Neural crest cell (in vitro differentiated cells): ENCODE data around the gene CACNG4. TPM values are rescaled to one million over a fixed set of nuclear protein-coding genes. Genes with fewer than 3 reads are reported as not detected.

Source experiments
- DNase-seq: peaks from one replicate; pipeline ENCODE4 v3.0.0; 2021; ENCODE audit warnings: low read depth, mixed read lengths, low spot score
- H3K27ac Mint-ChIP-seq: one replicate; pipeline ENCODE4 v1.8.0; 2021; ENCODE audit warnings: mild to moderate bottlenecking, mixed read lengths; ENCODE audit not compliant: unreplicated experiment
- H3K27me3 Mint-ChIP-seq: 2 replicates; pipeline ENCODE4 v1.8.0; 2021; ENCODE audit warnings: low read depth, mild to moderate bottlenecking, mixed read lengths
- H3K36me3 Mint-ChIP-seq: 2 replicates; pipeline ENCODE4 v1.8.0; 2021; ENCODE audit warnings: low read depth, mild to moderate bottlenecking, mixed read lengths
- H3K4me1 Mint-ChIP-seq: 2 replicates; pipeline ENCODE4 v1.8.0; 2021; ENCODE audit warnings: mixed read lengths
- H3K4me3 Mint-ChIP-seq: one replicate; pipeline ENCODE4 v1.8.0; 2021; ENCODE audit warnings: mild to moderate bottlenecking, mixed read lengths
- H3K9me3 Mint-ChIP-seq: 2 replicates; pipeline ENCODE4 v1.8.0; 2021; ENCODE audit warnings: mixed read lengths
- total RNA-seq: library from RNA; stranded (reverse); gene quantifications from 2 replicates; pipeline ENCODE4 v1.2.1, GENCODE V29; 2021
- TF ChIP-seq, protein P1 (sequence below): fragments of 200-600 bp; sonication (generic); conservative IDR thresholded peaks from 2 replicates; pipeline ENCODE4 v1.5.0; 2021; ENCODE audit warnings: antibody characterized with exemption, mild to moderate bottlenecking

The CACNG4 gene
- total RNA-seq, 1 donor from 2014 or later = 38.4 TPM

DNA sequence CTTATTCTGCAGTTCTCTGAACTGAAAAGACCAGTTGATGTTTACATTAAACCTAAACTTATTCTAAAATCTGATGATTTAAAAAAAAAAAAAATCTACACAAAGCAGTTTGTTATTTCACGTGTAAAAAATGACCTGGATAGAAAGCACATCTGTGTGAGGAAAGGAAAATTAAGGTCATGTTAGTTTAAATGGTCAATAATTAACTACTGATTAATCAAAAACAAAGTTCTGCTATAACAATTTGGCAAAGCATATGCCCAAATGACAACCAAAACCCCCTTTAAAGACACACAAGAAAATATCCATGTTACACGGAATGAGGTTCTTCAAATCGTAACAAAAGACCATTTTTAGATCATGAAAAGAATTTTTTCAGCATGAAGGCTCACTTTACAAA lies 110.3 kb downstream of the CACNG4 start:
- TF ChIP-seq, protein P1, sequence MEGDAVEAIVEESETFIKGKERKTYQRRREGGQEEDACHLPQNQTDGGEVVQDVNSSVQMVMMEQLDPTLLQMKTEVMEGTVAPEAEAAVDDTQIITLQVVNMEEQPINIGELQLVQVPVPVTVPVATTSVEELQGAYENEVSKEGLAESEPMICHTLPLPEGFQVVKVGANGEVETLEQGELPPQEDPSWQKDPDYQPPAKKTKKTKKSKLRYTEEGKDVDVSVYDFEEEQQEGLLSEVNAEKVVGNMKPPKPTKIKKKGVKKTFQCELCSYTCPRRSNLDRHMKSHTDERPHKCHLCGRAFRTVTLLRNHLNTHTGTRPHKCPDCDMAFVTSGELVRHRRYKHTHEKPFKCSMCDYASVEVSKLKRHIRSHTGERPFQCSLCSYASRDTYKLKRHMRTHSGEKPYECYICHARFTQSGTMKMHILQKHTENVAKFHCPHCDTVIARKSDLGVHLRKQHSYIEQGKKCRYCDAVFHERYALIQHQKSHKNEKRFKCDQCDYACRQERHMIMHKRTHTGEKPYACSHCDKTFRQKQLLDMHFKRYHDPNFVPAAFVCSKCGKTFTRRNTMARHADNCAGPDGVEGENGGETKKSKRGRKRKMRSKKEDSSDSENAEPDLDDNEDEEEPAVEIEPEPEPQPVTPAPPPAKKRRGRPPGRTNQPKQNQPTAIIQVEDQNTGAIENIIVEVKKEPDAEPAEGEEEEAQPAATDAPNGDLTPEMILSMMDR = no peak
- Mint-ChIP-seq H3K27me3 (no peaks in the 10 kb centered on the region), H3K27ac (no peak overlapping the region), H3K36me3 (peaks cover 2% of the 10 kb centered on the region), H3K4me1 (peaks cover 6% of the 10 kb centered on the region), H3K9me3 (no peaks in the 10 kb centered on the region), H3K4me3 (no peak overlapping the region)
- no peak for DNase-seq

DNA sequence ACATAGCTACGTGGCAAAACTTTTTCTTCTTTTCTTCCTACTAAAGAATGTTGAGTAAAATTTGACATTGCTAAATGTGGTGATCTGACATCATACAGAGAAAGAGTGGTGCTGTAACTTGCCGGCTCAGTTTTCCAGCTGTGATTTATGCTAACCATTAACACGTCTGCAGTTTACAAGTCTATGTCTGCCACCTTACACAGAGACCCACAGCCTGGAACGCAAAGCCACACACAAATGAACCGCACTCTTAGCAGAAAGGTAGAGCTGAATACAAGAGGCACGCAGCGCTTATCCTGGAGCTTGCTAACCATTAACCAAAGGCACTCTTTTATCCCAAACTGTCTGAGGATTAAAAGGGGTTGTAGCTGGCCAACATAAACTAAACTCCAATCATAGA lies 111.8 kb downstream of the CACNG4 start:
- Mint-ChIP-seq H3K4me3 (no peak overlapping the region), H3K27me3 (no peaks in the 10 kb centered on the region), H3K36me3 (peaks cover 2% of the 10 kb centered on the region), H3K27ac (no peak overlapping the region), H3K9me3 (no peaks in the 10 kb centered on the region), H3K4me1 (no peaks in the 10 kb centered on the region)
- TF ChIP-seq, protein P1 = no peak
- DNase-seq = no peak

DNA sequence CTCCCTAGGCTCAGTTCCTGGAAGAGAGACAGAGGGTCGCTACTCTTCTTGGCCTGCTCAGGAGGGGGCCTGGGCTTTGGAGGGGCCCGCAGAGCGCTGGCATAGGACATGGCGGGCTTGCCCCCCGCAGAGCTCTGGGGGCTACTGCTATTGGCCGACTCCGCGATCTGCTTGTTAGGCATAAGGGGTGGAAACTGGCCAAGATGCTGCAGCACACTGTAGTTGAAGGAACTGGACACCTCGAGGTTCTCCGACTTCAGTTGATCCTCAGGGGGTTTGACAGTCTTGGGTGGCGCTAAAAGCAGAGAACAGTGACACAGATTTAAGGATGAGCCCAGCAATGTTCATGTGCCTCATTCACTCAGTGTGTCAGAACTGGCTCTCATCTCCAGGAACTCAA lies 113.8 kb downstream of the CACNG4 start:
- Mint-ChIP-seq H3K27me3 (no peaks in the 10 kb centered on the region), H3K9me3 (no peaks in the 10 kb centered on the region), H3K4me1 (no peaks in the 10 kb centered on the region), H3K36me3 (peaks cover 2% of the 10 kb centered on the region), H3K27ac (no peak overlapping the region), H3K4me3 (no peak overlapping the region)
- TF ChIP-seq, protein P1 = no peak
- DNase-seq = no peak

DNA sequence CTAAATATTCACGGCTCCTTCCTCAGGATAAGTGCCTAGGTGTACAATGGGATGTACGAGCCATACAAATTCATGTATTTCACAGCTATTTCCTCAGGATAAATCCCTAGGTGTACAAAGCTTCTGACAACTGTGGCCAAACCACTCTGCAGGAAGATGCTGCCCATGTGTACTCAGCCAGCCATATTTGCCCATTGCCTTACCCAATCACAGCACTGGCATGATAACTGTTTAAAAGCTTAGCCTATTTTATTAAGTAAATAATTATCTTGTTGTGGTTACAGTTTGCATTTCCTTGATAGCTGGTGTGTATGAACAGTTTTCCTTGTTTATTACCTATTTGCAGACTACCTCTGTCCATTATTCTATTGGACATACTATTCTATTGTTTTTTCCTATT lies 115.0 kb downstream of the CACNG4 start:
- no peak overlapping the region for H3K4me3 Mint-ChIP-seq

DNA sequence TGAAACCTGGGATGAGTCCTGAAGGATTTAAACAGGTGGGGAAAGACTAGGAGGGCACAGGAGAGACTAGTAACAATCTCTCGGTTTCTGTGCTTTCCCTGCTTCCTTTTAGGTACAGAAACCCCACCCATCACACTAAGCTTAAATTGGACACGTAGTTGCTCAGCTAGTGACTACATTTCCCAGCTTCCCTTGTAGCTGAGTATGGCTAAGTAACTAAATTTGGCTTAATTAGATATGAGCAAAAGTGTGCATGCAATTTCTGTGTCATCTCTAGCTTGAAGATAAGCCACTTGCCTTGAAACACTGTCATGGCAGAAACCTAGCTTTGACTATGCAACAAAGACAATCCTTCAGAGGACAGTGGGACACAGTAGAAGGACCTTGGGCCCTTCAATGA lies 116.3 kb downstream of the CACNG4 start:
- Mint-ChIP-seq H3K27ac (no peak overlapping the region), H3K9me3 (no peaks in the 10 kb centered on the region), H3K27me3 (no peaks in the 10 kb centered on the region), H3K36me3 (peaks cover 2% of the 10 kb centered on the region), H3K4me1 (peaks cover 4% of the 10 kb centered on the region), H3K4me3 (no peak overlapping the region)
- DNase-seq = no peak
- TF ChIP-seq, protein P1 = no peak

More for the DNA sequence above, 115.0 kb downstream of the CACNG4 start:
- Mint-ChIP-seq H3K27me3 (no peaks in the 10 kb centered on the region), H3K9me3 (no peaks in the 10 kb centered on the region), H3K4me1 (no peaks in the 10 kb centered on the region), H3K36me3 (peaks cover 2% of the 10 kb centered on the region), H3K27ac (no peak overlapping the region)
- no peak for DNase-seq
- TF ChIP-seq, protein P1 = no peak

DNA sequence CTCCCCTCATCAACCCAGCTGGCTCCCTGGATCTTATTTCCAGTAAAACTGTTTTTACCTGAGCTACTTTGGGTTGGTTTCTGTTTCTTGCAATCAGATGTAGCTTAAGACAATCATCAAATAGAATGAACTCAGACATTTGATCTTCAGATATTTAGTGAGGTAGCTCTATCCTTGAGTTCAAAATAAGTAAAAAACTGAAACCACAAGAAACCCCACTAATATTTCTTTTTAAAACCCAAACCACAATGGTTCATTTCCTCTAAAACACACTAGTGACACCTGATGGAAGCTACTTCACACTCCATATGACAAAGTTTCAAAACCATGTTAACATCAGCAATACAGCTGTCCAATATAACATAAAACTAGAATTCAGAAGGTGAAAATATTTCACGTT lies 117.6 kb downstream of the CACNG4 start:
- Mint-ChIP-seq H3K27me3 (no peaks in the 10 kb centered on the region), H3K4me1 (peaks cover 6% of the 10 kb centered on the region)

More for the DNA sequence above, 117.6 kb downstream of the CACNG4 start:
- Mint-ChIP-seq H3K27ac (no peak overlapping the region), H3K9me3 (no peaks in the 10 kb centered on the region), H3K36me3 (peaks cover 2% of the 10 kb centered on the region), H3K4me3 (no peak overlapping the region)
- DNase-seq = no peak
- TF ChIP-seq, protein P1 = no peak
